Karpas-422 (cell line): ENCODE data around the gene FCMR. TPM values are rescaled to one million over a fixed set of nuclear protein-coding genes. Genes with fewer than 3 reads are reported as not detected.

Experiments
- total RNA-seq: library from RNA; depleted of rRNA; stranded (reverse); fragments of >200 nt; shearing (Covaris generic); gene quantifications from 2 replicates; pipeline ENCODE4 v1.2.3, GENCODE V29; 2014; ENCODE audit warnings: low replicate concordance; rRNA removed

Gene FCMR
- total RNA-seq, 1 experiment from 2014 or later = not detected

Other genes starting within 250 kb of the FCMR start
- gene MAPKAPK2, start 237.0 kb downstream of the FCMR start, total RNA-seq = 19.8 and 25.1 TPM in 2 replicates
- gene IL19, start 151.2 kb downstream of the FCMR start, total RNA-seq = not detected in 2 replicates
- not detected in 2 replicates for gene IL10, start 149.4 kb downstream of the FCMR start, total RNA-seq
- not detected in 2 replicates for gene IL20, start 56.3 kb downstream of the FCMR start, total RNA-seq
- not detected in 2 replicates for gene IL24, start 24.5 kb downstream of the FCMR start, total RNA-seq
- gene PIGR, start 24.5 kb upstream of the FCMR start, total RNA-seq = not detected in 2 replicates
- gene FCAMR, start 48.5 kb upstream of the FCMR start, total RNA-seq = not detected in 2 replicates
- gene C1orf116, start 110.8 kb upstream of the FCMR start, total RNA-seq = not detected in 2 replicates
- not detected in 2 replicates for gene YOD1, start 129.3 kb upstream of the FCMR start, total RNA-seq
- gene PFKFB2, start 131.3 kb upstream of the FCMR start, total RNA-seq = 0.07 TPM in 1 of 2 replicates, not detected in the other
- not detected in 2 replicates for gene C4BPB, start 166.9 kb upstream of the FCMR start, total RNA-seq
- not detected in 2 replicates for gene C4BPA, start 182.3 kb upstream of the FCMR start, total RNA-seq